Astrocyte of the spinal cord (primary cell): ENCODE data around the gene SLC9A4.

Experiments
- DNase-seq: peaks from one replicate; pipeline ENCODE4 v3.0.0; 2011; ENCODE audit warnings: low read depth, low spot score
- H3K4me3 ChIP-seq: 2 replicates; pipeline ENCODE4 v1.5.1; 2011; ENCODE audit warnings: low read depth, mild to moderate bottlenecking, low read length, moderate library complexity
- CTCF ChIP-seq: IDR thresholded peaks from 2 replicates; pipeline ENCODE4 v1.5.1; 2012; ENCODE audit warnings: low read depth, mild to moderate bottlenecking, low read length, inconsistent platforms
- in situ Hi-C: cut with HindIII; loops from 2 replicates; pipeline ENCODE4 v1.10.0; 2017; ENCODE audit warnings: low sequenced_read_pairs

Gene SLC9A4

DNA sequence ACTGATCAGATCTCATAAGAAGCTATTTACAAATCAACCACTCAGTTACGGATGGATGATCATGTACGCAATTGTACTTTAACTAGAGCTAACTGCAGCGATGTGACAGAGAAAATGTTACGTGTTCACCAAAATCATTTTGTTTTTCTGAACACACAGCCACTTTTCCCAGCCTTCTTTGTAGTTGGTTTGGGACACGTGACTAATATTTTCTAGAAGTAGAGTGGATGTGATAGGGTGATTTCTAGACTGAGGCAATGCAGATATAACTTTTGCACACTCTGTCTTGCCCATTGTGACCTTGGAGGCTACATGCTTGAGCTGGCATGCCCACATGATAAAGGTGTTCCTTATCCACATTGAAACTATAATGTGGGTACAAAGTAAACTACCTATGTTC is 9.9 kb upstream of the SLC9A4 start:
- in situ Hi-C loops = no loop called here
- H3K4me3 ChIP-seq = no peak overlapping the region
- TF ChIP-seq CTCF = no peak
- no peak for DNase-seq

- H3K4me3 ChIP-seq = no peak overlapping the region
- no peak for DNase-seq
- in situ Hi-C loops = no loop called here
- no peak for TF ChIP-seq CTCF
Observed at GRCh38 chr2:102470168-102470567, 2.9 kb upstream of the SLC9A4 start.

DNA sequence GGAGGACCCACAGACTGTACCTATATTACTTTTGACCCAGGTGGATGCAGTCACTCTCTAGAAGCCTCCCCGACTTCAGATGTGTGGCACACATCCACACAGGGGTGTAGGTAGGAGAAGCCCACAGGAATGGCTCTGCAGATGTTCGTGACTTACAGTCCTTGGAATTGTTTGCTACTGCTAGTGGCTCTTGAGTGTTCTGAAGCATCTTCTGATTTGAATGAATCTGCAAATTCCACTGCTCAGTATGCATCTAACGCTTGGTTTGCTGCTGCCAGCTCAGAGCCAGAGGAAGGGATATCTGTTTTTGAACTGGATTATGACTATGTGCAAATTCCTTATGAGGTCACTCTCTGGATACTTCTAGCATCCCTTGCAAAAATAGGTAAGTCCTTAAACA is 605 bp downstream of the SLC9A4 start:
- H3K4me3 ChIP-seq = no peak overlapping the region
- no peak for TF ChIP-seq CTCF
- in situ Hi-C loops = no loop called here
- no peak for DNase-seq

DNA sequence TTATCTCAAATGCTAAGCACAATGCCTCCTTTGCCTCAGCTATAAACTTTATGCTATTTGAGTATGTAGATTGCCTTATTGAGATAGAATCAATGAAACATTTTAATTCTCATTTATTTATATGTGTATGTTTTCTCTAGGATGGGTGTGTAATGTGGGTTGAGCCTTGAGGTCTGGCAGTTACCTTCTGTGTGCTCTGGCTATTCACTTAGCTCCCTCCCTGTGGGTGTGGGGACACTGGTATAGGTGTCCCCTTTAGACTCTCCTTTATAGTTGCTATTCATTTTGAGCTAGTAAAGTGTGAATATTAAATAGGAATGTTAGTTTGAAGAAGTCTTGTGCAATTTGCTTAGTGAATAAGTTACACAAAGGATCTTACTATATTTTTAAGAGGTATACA is 1.8 kb downstream of the SLC9A4 start:
- in situ Hi-C loops = no loop called here
- no peak for DNase-seq
- TF ChIP-seq CTCF = no peak
- H3K4me3 ChIP-seq = no peak overlapping the region

GRCh38 chr2:102478686-102479470 is 5.9 kb downstream of the SLC9A4 start:
- no peak for TF ChIP-seq CTCF
- in situ Hi-C loops = no loop called here

GRCh38 chr2:102480285-102481195 is 7.5 kb downstream of the SLC9A4 start:
- in situ Hi-C loops = no loop called here
- no peak overlapping the region for H3K4me3 ChIP-seq
- TF ChIP-seq CTCF = no peak
- DNase-seq = no peak

More at GRCh38 chr2:102478686-102479470, 5.9 kb downstream of the SLC9A4 start:
- no peak for DNase-seq
- no peak overlapping the region for H3K4me3 ChIP-seq
